DND-41 (cell line): ENCODE measurements around the gene SND1.

Source experiments
- ATAC-seq: fragments of 200-7000 bp; cut with Tn5 transposase; 3 replicates; pipeline ENCODE4 v1.9.1; 2021; ENCODE audit warnings: low read depth; ENCODE audit not compliant: insufficient read depth
- DNase-seq: peaks from one replicate; pipeline ENCODE4 v3.0.0-alpha.2; 2020
- H2AFZ ChIP-seq: 2 replicates; pipeline ENCODE4 v1.6.0; 2012; ENCODE audit warnings: low read depth, low read length
- H3K27ac ChIP-seq: 2 replicates; pipeline ENCODE4 v1.5.1; 2012; ENCODE audit warnings: low read length, inconsistent platforms
- H3K27me3 ChIP-seq: fragments of 200-600 bp; sonication (generic); 2 replicates; pipeline ENCODE4 v1.6.0; 2012; ENCODE audit warnings: low read length, mild to moderate bottlenecking, inconsistent platforms; ENCODE audit not compliant: insufficient read depth, poor library complexity
- H3K36me3 ChIP-seq: 2 replicates; pipeline ENCODE4 v1.5.1; 2012; ENCODE audit warnings: low read length, inconsistent platforms; ENCODE audit not compliant: insufficient read depth
- H3K4me1 ChIP-seq: 2 replicates; pipeline ENCODE4 v1.5.1; 2012; ENCODE audit warnings: mild to moderate bottlenecking, low read length; ENCODE audit not compliant: insufficient read depth
- H3K4me2 ChIP-seq: 2 replicates; pipeline ENCODE4 v1.6.0; 2012; ENCODE audit warnings: mild to moderate bottlenecking, moderate library complexity, low read length, inconsistent platforms; ENCODE audit not compliant: insufficient read depth
- H3K4me3 ChIP-seq, 2 experiments: fragments of 200-600 bp in 1 of 2; shearing (Covaris generic) in 1 of 2; 2 replicates each; pipeline ENCODE4 v1.5.1; 2012 to 2016; ENCODE audit warnings: inconsistent platforms in 2 of 2, low read length in 2 of 2, mild to moderate bottlenecking in 2 of 2, low read depth in 1 of 2, moderate library complexity in 1 of 2
- H3K79me2 ChIP-seq: 2 replicates; pipeline ENCODE4 v1.6.0; 2012; ENCODE audit warnings: low read length, inconsistent platforms; ENCODE audit not compliant: insufficient read depth
- H3K9ac ChIP-seq: 2 replicates; pipeline ENCODE4 v1.6.0; 2012; ENCODE audit warnings: low read depth, mild to moderate bottlenecking, inconsistent platforms, low read length, moderate library complexity
- H3K9me3 ChIP-seq: 2 replicates; pipeline ENCODE4 v1.5.1; 2012; ENCODE audit warnings: low read length, moderate library complexity, mild to moderate bottlenecking, inconsistent platforms; ENCODE audit not compliant: insufficient read depth, severe bottlenecking
- H4K20me1 ChIP-seq: 2 replicates; pipeline ENCODE4 v1.6.0; 2012; ENCODE audit warnings: low read length; ENCODE audit not compliant: insufficient read depth
- EZH2 ChIP-seq: IDR thresholded peaks from 3 replicates; pipeline ENCODE4 v1.6.1; 2012; ENCODE audit warnings: borderline replicate concordance, low read depth, mild to moderate bottlenecking, moderate library complexity, low read length, inconsistent platforms; ENCODE audit not compliant: severe bottlenecking
- TF ChIP-seq, protein P1 (sequence below): IDR thresholded peaks from 2 replicates; pipeline ENCODE4 v1.5.1; 2012; ENCODE audit warnings: borderline replicate concordance, low read length, moderate library complexity, mild to moderate bottlenecking; ENCODE audit not compliant: poor library complexity, severe bottlenecking; ENCODE audit errors: extremely low read depth

Gene SND1

DNA sequence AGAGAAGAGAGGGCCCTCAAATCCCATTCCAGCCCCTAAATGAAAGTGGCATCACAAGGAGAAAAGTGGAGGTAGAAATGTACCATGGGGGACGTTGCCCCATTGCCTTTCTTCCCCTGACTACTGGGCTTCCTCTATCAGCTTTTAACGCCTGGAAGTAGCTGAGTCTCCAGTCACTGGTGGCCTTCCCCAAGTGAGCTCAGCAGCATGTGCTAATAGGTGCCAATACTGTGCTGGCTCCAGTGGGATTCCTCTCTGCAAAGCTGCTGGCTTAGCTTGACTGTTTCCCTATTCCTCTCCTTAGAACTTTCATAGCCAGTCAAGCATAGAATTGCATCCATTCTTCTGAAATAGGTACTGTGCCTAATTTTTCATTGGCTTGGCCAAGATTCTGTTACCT, 346.7 kb downstream of the SND1 start:
- Histone ChIP-seq H3K9ac (no peak overlapping the region), H3K79me2 (no peaks in the 10 kb centered on the region), H3K36me3 (peaks cover 31% of the 10 kb centered on the region; the same call in 1 of the 2 replicates), H3K4me3 (no peak overlapping the region), H3K27me3 (no peaks in the 10 kb centered on the region), H3K4me1 (0 out of 2 replicates have a peak, but pooled peaks cover 3% of the 10 kb centered on the region), H3K27ac (no peak overlapping the region), H4K20me1 (peaks cover 5% of the 10 kb centered on the region; the same call in 1 of the 2 replicates), H2AFZ (no peak overlapping the region), H3K9me3 (no peaks in the 10 kb centered on the region), H3K4me2 (no peak overlapping the region)
- DNase-seq (no peak), ATAC-seq (no peak)
- TF ChIP-seq, protein P1, sequence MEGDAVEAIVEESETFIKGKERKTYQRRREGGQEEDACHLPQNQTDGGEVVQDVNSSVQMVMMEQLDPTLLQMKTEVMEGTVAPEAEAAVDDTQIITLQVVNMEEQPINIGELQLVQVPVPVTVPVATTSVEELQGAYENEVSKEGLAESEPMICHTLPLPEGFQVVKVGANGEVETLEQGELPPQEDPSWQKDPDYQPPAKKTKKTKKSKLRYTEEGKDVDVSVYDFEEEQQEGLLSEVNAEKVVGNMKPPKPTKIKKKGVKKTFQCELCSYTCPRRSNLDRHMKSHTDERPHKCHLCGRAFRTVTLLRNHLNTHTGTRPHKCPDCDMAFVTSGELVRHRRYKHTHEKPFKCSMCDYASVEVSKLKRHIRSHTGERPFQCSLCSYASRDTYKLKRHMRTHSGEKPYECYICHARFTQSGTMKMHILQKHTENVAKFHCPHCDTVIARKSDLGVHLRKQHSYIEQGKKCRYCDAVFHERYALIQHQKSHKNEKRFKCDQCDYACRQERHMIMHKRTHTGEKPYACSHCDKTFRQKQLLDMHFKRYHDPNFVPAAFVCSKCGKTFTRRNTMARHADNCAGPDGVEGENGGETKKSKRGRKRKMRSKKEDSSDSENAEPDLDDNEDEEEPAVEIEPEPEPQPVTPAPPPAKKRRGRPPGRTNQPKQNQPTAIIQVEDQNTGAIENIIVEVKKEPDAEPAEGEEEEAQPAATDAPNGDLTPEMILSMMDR: no peak

DNA sequence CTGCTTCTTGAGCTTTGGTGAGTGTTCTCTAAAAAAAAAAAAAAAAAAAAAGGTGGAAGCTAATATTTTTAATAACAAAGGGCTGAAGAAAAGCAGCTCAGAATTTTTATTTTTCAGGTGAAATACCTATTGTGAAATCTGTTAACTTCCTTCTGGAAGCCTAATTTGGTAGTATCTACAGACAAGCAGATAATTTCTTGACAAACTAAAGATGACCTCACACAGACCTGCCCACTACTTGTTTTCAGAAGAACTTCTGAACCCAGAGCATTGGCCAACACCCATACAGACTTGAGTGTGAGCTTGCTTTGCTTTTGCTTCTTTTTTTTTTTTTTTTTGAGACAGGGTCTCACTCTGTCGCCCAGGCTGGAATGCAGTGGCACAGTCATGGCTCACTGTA, 348.1 kb downstream of the SND1 start:
- H3K9me3 ChIP-seq: no peaks in the 10 kb centered on the region
- ATAC-seq (no peak), DNase-seq (no peak)
- H4K20me1 ChIP-seq: peaks cover 5% of the 10 kb centered on the region; the same call in 1 of the 2 replicates
- H3K79me2 ChIP-seq: no peaks in the 10 kb centered on the region
- no peaks in the 10 kb centered on the region for H3K27me3 ChIP-seq
- no peak overlapping the region for H3K9ac ChIP-seq
- H3K4me2 ChIP-seq: no peak overlapping the region
- no peak for TF ChIP-seq EZH2
- TF ChIP-seq, protein P1: no peak
- no peak overlapping the region for H3K4me3 ChIP-seq
- H3K27ac ChIP-seq: no peak overlapping the region
- peaks cover 23% of the 10 kb centered on the region; the same call in 1 of the 2 replicates for H3K36me3 ChIP-seq
- no peak overlapping the region for H2AFZ ChIP-seq
- 0 out of 2 replicates have a peak, but pooled peaks cover 3% of the 10 kb centered on the region for H3K4me1 ChIP-seq

DNA sequence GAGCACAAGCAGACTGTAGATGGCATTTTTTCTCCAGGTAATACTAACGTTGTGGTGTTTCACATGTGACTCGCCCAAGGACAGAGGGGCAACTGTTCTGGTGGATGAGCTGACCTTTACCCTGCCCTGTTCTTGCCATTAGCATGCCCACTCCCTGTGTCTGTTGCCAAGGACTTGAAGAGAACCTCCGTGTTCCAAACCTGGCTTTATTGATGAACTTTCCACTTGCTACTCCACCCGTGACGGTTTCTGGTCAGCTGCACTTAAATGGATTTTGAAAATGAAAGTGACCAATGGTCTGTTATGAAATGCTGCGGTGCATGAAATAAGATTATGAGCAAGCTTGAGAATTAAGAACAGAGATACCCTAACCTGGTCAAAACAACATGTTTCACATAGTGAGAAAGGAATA, 348.9 kb downstream of the SND1 start:
- Histone ChIP-seq H4K20me1 (peaks cover 3% of the 10 kb centered on the region; the same call in 1 of the 2 replicates), H3K79me2 (no peaks in the 10 kb centered on the region), H3K9ac (no peak overlapping the region), H3K4me3 (no peak overlapping the region), H3K4me1 (0 out of 2 replicates have a peak, but pooled peaks cover 3% of the 10 kb centered on the region), H3K27ac (no peak overlapping the region), H3K27me3 (no peaks in the 10 kb centered on the region), H3K4me2 (no peak overlapping the region), H3K9me3 (no peaks in the 10 kb centered on the region), H2AFZ (no peak overlapping the region), H3K36me3 (peaks cover 20% of the 10 kb centered on the region; the same call in 1 of the 2 replicates)
- DNase-seq (no peak), ATAC-seq (no peak)
- TF ChIP-seq, protein P1: no peak
- no peak for TF ChIP-seq EZH2
